Activated CD8-positive, alpha-beta memory T cell treated with anti-CD3 and anti-CD28 coated beads, Interleukin-2, amount 50 U/mL, for 24 hours (primary cell): ENCODE results near the gene THAP4.
"Not testable (repeated sequence)": the region's sequence is repeated elsewhere in the genome, so short reads cannot be mapped to it uniquely, and the experiment has no call there.

Experiments used
- DNase-seq: peaks from one replicate; pipeline ENCODE4 v3.0.0-alpha.2; 2020; ENCODE audit errors: extremely low read depth

THAP4 gene

GRCh38 chr2:241584436-241584835 is 52.5 kb downstream of the THAP4 start:
- DNase-seq = no peak

DNA sequence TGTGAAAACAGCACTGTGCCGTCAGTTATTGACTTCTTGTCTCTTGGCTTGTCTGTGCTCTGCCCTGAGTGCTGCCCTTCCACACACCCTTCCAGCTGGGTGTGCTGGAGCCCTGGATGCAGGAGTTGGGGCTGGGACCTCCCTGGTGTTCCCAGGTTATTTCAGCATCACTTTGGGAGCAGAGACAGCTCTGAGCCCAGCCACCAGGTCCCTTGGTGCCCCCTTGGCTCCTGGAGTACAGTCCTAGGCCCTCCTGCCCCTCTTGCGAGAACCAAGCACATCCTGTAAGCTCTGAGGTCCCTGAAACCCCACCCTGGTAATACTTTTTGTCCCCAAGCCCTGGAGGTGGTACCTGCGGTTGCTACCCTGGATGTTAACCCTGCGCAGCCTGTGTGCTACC is 54.2 kb downstream of the THAP4 start:
- DNase-seq = no peak

DNA sequence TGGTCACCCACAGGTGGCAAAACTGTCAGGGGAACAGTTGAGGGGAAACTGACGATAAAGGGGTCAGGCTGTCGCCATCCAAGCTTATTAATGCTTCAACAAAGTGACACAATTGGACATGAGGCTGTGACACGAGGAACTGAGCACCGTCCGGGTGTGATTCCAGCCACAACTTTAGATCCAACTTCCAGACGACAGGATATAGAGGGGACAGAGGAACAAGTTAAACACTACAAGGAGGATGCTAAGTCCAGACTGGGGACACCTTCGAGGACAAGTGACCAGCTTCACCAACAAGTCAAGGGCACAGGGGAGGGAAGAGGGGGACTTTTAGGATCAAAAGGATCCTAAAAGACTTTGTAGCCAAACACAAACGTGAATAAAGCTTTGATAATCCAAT is 54.6 kb downstream of the THAP4 start:
- DNase-seq = no peak

- DNase-seq = no peak
Measured at GRCh38 chr2:241579281-241579680, 57.7 kb downstream of the THAP4 start.

DNA sequence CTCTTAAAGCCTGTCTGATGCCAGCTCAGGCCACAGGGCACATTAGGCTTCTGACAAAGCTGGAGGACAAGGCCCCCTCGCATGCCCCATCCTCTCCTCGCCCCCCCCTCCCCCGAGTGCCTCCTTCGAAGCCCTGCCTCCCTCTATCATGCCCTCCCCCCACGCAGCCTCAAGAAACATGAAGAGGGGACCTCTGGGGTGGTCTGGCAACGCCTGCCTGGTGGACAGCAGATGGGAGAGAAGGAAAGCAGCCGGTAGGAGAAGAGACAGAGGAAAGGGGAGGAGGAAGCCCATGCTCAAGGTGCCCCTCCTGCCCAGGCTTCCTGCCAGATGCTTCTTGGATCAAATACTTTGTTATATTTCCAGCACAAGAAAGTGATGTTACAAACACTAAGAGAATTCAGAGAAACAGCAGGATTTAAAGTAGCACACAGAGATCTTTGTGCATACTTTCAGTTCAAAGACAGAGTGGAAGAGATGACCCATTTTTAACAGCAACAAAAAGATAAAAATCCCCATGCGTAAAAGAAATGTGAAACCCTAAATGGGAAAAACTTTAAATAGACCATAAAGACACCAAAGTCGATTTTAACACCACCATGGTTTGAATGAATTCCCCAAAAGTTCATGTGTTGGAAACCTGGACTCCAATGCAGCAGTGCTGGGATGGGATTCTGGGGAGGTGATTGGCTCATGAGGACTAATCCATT is 59.4 kb downstream of the THAP4 start:
- no peak for DNase-seq

DNA sequence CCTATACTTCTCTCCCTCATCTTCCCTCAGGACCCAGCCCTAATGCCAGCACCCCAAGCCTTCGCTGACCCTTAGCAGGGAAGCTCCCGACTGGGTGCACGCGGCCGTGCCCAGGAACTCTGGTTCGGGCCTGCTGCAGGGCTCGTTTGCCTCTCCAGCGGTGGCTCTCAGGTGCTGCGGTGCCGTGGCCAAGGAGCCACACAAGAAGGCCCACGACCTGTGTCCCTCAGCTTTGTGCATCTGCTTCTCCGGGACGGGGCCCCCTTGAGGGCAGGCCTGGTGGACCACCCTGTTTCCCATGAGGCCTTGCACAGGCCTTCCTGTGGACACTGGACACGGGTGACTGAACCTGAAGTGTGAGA is 60.7 kb downstream of the THAP4 start:
- DNase-seq = no peak

DNA sequence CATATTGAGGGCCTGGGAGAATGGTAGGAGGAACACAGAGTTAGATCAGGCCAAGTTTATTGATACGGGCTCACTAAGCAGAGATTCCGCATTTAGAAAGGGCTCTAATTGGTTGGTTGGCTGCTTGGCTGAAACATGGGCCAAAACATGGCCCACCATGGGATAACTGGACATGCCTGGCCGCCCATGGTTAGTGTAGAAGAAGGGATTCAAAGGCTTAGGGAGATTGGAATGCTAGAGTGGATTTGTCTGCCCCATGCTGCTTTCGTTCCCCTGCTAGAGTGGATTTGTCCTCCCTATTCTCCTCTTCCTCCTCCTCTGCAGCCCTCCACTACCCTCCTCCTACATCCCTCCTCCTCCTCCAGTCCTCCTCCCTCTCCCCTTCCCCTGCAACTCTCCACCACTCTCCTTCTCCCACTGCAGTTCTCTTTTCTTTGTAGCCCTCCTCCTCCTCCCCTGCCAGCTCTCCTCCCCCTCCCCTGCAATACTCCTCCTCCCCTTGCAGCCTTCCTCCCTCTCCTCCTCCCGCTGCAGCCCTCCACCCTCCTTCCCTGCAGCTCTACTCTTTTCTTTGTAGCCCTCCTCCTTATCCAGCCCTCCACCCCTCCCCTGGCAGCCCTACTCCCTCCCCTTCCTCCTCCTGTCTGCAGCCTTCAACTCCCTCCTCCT is 61.2 kb downstream of the THAP4 start:
- DNase-seq = no peak

- no peak for DNase-seq
Measured at GRCh38 chr2:241574911-241575623, 61.9 kb downstream of the THAP4 start.

DNA sequence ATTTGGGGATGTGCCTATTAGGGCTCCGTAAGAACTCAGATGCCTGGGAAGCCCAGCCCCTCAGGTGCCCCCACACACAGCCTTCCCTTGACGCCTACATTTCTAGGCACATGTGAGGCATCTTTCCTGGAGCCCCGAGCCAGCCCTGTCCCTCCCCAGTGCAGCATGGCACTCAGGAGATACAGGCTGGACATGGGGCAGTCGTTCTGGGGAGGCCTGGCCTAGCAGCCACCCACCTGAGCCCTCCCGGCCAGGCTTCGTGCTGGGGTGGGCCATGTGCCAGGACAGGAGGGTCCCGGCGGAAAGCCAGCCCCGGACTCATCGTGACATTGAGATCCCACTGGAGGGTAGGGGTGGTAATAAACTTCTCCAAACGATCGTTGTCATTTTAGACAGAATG is 63.2 kb downstream of the THAP4 start:
- no peak for DNase-seq

- DNase-seq = not testable (repeated sequence)
Measured at GRCh38 chr2:241572915-241573651, 63.9 kb downstream of the THAP4 start.

DNA sequence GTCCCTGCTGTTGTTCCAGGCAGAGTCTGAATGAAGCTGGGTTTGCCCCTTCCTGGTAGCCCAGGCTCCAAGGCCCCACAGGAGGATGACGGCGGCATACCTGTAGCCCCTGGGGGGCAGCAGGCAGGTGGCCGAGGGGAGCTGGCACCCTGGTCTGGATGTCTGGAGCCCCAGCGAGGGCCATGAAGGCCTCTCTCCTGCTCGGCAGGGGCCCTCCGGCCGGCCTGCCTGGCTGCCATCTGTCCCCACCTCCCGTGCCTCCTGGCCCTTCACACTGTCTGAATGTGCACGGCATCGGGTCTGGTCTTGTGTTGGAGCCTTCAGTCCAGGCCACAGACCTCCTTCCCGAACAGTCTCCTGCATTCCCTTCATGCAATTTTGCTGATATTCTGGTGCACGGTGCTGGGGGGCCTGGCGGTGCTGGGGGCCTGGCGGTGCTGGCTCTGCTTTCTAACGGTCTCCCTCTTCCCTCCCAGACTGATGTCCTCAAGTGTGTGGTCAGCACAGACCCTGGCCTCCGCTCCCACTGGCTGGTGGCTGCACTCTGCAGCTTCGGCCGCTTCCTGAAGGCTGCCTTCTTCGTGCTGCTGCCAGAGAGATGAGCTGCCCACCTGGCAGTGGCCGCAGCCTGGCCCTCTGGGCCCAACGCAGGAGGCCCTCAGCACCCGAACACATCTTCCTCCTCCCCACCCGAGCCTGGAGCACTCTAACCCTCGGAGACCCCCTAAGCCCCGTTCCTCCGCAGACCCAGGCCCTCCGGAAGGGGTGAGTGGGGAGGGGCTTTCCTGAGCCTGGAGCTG is 64.9 kb downstream of the THAP4 start:
- no peak for DNase-seq

- DNase-seq = no peak
Measured at GRCh38 chr2:241570961-241571581, 65.9 kb downstream of the THAP4 start.

DNA sequence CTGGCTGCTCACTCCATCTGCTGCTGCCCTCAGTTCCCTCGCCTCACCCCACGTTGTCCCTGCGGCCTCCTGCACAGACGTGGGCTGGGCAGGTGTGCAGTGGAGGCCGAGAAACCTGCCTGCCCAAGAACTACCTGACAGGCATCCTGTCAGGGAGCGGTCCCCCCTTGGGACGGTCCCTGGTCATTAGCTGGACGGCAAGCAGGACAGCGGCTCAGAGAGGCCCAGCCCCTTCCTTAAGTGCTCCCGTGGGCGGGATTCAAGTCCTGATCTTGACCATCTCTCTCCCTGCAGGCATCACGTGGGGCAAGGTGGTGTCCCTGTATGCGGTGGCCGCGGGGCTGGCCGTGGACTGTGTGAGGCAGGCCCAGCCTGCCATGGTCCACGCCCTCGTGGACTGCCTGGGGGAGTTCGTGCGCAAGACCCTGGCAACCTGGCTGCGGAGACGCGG is 67.1 kb downstream of the THAP4 start:
- DNase-seq = no peak

- DNase-seq = no peak
Measured at GRCh38 chr2:241568726-241569125, 68.2 kb downstream of the THAP4 start.

- no peak for DNase-seq
Measured at GRCh38 chr2:241567776-241568175, 69.2 kb downstream of the THAP4 start.

DNA sequence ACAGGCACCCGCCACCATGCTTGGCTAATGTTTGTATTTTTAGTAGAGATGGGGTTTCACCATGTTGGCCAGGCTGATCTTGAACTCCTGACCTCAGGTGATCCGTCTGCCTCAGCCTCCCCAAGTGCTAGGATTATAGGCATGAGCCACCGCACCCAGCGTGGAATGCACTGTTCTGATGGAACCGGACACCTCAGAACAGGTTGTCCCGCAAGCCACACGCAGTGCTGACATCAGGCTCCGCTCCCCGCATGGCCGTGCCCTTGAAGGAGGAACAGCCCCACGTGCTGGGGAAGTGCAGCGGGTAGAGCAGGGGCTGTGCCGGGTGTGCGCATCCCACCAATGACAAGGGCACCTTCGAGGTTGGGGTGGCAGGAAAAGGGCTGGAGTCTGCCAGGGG is 69.7 kb downstream of the THAP4 start:
- not testable (repeated sequence) for DNase-seq

DNA sequence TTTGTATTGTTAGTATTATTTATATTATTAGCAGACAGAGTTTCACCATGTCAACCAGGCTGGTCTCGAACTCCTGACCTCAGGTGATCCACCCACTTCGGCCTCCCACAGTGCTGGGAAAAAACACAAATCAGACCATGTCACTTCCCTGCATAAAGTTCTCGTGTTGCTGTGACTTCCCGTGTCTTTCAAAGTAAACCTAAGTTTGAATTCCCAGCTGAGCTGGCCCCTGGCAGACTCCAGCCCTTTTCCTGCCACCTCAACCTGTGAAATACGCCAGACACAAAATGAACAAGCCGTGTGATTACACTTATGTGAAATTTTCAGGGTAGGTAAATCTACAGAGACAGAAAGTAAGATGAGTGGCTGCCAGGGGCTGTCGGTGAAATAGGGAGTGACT is 70.5 kb downstream of the THAP4 start:
- no peak for DNase-seq

GRCh38 chr2:241566021-241566420 is 70.9 kb downstream of the THAP4 start:
- DNase-seq = not testable (repeated sequence)

- DNase-seq = no peak
Measured at GRCh38 chr2:241565411-241565810, 71.5 kb downstream of the THAP4 start.

DNA sequence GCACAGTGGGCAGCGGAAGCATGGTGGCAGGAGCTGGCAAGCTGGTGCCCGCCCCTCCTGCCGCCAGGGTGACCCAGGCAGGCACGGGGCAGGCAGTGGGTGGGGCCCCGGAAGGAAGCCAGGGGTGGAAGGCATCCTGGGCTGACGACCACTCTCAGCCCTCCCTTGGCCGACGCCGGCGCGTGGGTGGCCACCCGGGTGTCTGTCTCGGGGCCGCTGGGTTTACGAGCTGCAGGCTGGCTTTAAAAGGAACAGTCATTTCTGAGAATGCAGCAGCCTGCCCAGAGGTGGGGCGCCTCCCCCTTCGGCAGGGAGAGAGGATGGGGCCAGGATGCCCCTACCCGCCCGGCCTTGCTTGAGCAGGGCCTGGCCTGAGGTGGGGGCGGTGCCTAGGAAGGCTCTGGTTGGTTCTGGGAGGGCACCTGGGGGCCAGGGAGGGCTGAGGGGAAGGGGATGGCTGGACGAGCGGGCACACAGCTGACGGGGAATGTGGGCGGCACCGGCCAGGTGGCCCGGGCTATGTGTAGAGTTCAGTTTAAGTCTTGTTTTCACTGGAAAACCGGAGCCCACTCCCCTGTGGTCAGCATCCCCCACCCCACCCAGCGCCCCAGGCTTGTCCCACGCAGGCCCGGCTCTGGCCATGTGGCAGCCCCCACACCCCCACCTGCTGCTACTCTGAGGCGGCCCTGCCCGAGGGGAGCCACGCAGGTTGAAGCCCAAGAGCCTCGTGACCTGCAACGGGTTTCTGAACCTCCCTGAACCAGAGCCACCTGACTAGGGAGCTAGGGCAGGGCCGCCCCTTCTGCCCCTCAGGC is 72.2 kb downstream of the THAP4 start:
- no peak for DNase-seq
